Measurements from ENCODE around the gene TUBD1.
"Not testable (repeated sequence)": the region's sequence is repeated elsewhere in the genome, so short reads cannot be mapped to it uniquely, and the experiment has no call there.

TUBD1 gene

GRCh38 chr17:59873414-59873813 is 19.3 kb downstream of the TUBD1 start:
- DNase-seq: not testable (repeated sequence)

GRCh38 chr17:59872351-59872750 is 20.4 kb downstream of the TUBD1 start:
- no peak for DNase-seq

- DNase-seq: no peak
Observed at GRCh38 chr17:59870482-59870881, 22.3 kb downstream of the TUBD1 start.

- DNase-seq: no peak
Observed at GRCh38 chr17:59869941-59870218, 22.9 kb downstream of the TUBD1 start.

GRCh38 chr17:59863616-59864015 is 29.1 kb downstream of the TUBD1 start:
- no peak for DNase-seq

- DNase-seq: peak; percentile 61 to 84 (median 81)
Observed at GRCh38 chr17:59859444-59860025, 33.2 kb downstream of the TUBD1 start.

GRCh38 chr17:59858932-59859331 is 33.8 kb downstream of the TUBD1 start:
- DNase-seq: no peak

- no peak for DNase-seq
Observed at GRCh38 chr17:59858167-59858816, 34.5 kb downstream of the TUBD1 start.

GRCh38 chr17:59856859-59857794 is 35.6 kb downstream of the TUBD1 start:
- peak in 1 of 3 donors; percentile 31 for DNase-seq

- DNase-seq: not testable (repeated sequence)
Observed at GRCh38 chr17:59853919-59854729, 38.6 kb downstream of the TUBD1 start.

GRCh38 chr17:59853168-59853918 is 39.4 kb downstream of the TUBD1 start:
- peak; percentile 55 to 85 (median 71) for DNase-seq

GRCh38 chr17:59852847-59853167 is 39.9 kb downstream of the TUBD1 start:
- not testable (repeated sequence) for DNase-seq

- DNase-seq: no peak
Observed at GRCh38 chr17:59851439-59852375, 41.0 kb downstream of the TUBD1 start.

GRCh38 chr17:59850311-59850710 is 42.4 kb downstream of the TUBD1 start:
- DNase-seq: not testable (repeated sequence)

- peak; percentile 67 to 72 (median 70) for DNase-seq
Observed at GRCh38 chr17:59848778-59849177, 44.0 kb downstream of the TUBD1 start.

GRCh38 chr17:59848385-59848668 is 44.4 kb downstream of the TUBD1 start:
- no peak for DNase-seq

- DNase-seq: peak in 1 of 3 donors; percentile 32
Observed at GRCh38 chr17:59846394-59847165, 46.2 kb downstream of the TUBD1 start.

GRCh38 chr17:59845595-59846393 is 46.9 kb downstream of the TUBD1 start:
- DNase-seq: peak; percentile 62 to 80 (median 79)

GRCh38 chr17:59844884-59845594 is 47.7 kb downstream of the TUBD1 start:
- DNase-seq: peak in 2 of 3 donors; percentile 23 to 51

Data from suppressor macrophage treated with lipopolysaccharide for 1 hour (primary cell).